GM04503 (cell line): ENCODE data around the gene CXCL12.

Source experiments
- DNase-seq: peaks from one replicate; pipeline ENCODE4 v3.0.0-alpha.2; 2012; ENCODE audit warnings: low read depth

CXCL12 gene

GRCh38 chr10:44334091-44334490 is 50.8 kb downstream of the CXCL12 start:
- DNase-seq: no peak

GRCh38 chr10:44333511-44333910 is 51.4 kb downstream of the CXCL12 start:
- no peak for DNase-seq

GRCh38 chr10:44332465-44332864 is 52.4 kb downstream of the CXCL12 start:
- DNase-seq: no peak

GRCh38 chr10:44330431-44330830 is 54.5 kb downstream of the CXCL12 start:
- DNase-seq: no peak

- no peak for DNase-seq
Measured at GRCh38 chr10:44327461-44327860, 57.4 kb downstream of the CXCL12 start.
